GM18951 (cell line): ENCODE results near the gene MAN2A2.
"Not testable (repeated sequence)": the region's sequence is repeated elsewhere in the genome, so short reads cannot be mapped to it uniquely, and the experiment has no call there.

Source experiments
- POLR2A ChIP-seq: IDR thresholded peaks from 4 replicates; pipeline ENCODE4 v1.6.1; 2011; ENCODE audit warnings: mild to moderate bottlenecking; ENCODE audit not compliant: insufficient read length, insufficient read depth; ENCODE audit errors: extremely low read depth
- in situ Hi-C: fragments of 300-500 bp; cut with MboI; formaldehyde crosslinking; loops from one replicate; pipeline ENCODE4 v1.12.0; 2022; ENCODE audit warnings: low sequenced_read_pairs, mixed read lengths, inconsistent platforms; ENCODE audit not compliant: unreplicated experiment

Gene MAN2A2

GRCh38 chr15:90907838-90908507 lies 4.9 kb downstream of the MAN2A2 start:
- in situ Hi-C loops: no loop called here
- TF ChIP-seq POLR2A: no peak

DNA sequence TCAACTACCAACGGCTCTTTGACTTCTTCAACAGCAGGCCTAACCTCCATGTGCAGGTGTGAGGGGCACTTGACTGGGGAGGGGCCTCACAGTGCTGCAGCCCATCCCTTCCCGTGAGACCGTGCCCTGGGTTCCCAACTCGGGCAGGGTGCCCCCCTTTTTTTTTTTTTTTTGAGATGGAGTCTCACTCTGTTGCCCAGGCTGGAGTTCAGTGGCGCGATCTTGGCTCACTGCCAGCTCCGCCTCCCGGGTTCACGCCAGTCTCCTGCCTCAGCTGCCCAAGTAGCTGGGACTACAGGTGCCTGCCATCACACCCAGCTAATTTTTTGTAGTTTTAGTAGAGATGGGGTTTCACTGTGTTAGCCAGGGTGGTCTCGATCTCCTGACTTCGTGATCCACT lies 6.3 kb downstream of the MAN2A2 start:
- in situ Hi-C loops: not testable (repeated sequence)

- in situ Hi-C loops: no loop called here
- TF ChIP-seq POLR2A: no peak
Observed at GRCh38 chr15:90909976-90910375, 6.9 kb downstream of the MAN2A2 start.

- in situ Hi-C loops: no loop called here
- no peak for TF ChIP-seq POLR2A
Observed at GRCh38 chr15:90910441-90911301, 7.6 kb downstream of the MAN2A2 start.

- no peak for TF ChIP-seq POLR2A
- in situ Hi-C loops: no loop called here
Observed at GRCh38 chr15:90911302-90911623, 8.2 kb downstream of the MAN2A2 start.

DNA sequence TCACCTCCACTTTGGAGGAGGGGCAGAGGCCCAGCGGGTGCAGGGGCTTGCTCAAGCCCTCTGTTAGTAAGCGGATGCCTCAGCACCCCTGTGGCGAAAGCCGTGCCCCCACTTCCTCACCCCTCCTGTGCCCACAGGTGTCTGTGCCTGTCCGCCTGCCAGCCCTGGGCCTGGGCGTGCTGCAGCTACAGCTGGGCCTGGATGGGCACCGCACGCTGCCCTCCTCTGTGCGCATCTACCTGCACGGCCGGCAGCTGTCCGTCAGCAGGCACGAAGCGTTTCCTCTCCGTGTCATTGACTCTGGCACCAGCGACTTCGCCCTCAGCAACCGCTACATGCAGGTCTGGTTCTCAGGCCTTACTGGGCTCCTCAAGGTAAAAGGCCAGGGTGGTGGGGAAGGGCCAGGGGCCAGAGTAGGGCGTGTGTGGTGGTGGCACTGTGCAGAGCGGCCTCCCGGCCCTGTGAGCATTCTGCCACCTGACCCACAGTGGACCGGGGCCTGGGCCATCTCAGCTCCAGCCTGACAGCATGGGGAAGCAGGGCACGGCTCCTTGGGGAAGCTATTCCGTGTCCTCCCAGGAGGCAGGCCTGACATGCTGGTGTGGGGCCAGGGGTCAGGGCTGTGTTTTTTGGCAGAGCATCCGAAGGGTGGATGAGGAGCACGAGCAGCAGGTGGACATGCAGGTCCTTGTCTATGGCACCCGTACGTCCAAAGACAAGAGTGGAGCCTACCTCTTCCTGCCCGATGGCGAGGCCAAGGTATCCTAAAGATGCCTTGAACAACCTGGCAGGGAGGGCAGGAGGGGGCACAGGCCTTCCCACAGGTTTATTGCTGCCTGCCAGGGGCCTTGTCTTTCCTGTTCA lies 9.0 kb downstream of the MAN2A2 start:
- no peak for TF ChIP-seq POLR2A
- in situ Hi-C loops: no loop called here

DNA sequence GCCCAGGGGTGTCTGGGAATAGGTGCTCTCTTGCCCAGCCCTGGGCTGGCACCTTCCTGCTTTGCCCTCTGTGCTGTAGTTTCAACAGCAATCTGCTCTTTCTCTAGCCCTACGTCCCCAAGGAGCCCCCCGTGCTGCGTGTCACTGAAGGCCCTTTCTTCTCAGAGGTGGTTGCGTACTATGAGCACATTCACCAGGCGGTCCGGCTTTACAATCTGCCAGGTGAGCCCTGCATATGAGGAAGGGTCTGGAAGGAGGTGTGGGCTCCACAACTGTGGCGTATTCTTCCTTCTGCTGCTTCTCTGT lies 9.6 kb downstream of the MAN2A2 start:
- in situ Hi-C loops: no loop called here
- TF ChIP-seq POLR2A: no peak

GRCh38 chr15:90913398-90913944 lies 10.4 kb downstream of the MAN2A2 start:
- TF ChIP-seq POLR2A: no peak
- in situ Hi-C loops: no loop called here

GRCh38 chr15:90914305-90915080 lies 11.4 kb downstream of the MAN2A2 start:
- in situ Hi-C loops: no loop called here
- no peak for TF ChIP-seq POLR2A

- TF ChIP-seq POLR2A: no peak
Observed at GRCh38 chr15:90915216-90915807, 12.2 kb downstream of the MAN2A2 start.

GRCh38 chr15:90915808-90916440 lies 12.8 kb downstream of the MAN2A2 start:
- no peak for TF ChIP-seq POLR2A
- in situ Hi-C loops: no loop called here

More at GRCh38 chr15:90915216-90915807, 12.2 kb downstream of the MAN2A2 start:
- in situ Hi-C loops: no loop called here

- in situ Hi-C loops: no loop called here
- TF ChIP-seq POLR2A: no peak
Observed at GRCh38 chr15:90916461-90916860, 13.4 kb downstream of the MAN2A2 start.
